GM12872 (cell line): ENCODE measurements around the gene CNOT6.

ENCODE experiments used
- CTCF ChIP-seq: IDR thresholded peaks from 3 replicates; pipeline ENCODE4 v1.5.1; 2011; ENCODE audit warnings: low read depth, mild to moderate bottlenecking, low read length, moderate library complexity; ENCODE audit not compliant: insufficient read depth

The CNOT6 gene

GRCh38 chr5:180586204-180586603, 92.0 kb downstream of the CNOT6 start:
- no peak for TF ChIP-seq CTCF

DNA sequence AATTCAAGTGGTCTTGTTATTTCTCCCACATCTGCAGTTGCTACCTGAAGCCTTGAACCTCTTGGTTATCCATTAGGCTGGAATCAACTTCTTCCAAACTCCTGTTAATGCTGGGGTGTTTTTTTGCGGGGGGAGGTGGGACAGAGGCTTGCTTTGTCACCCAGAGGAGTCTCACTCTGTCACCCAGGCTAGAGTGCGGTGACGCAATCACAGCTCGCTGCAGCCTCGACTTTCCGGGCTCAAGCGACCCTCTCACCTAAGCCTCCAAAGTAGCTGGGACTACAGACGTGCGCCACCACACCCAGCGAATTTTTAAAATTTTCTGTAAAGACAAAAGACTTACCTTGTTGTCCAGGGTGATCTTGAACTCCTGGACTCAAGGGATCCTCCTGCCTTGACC, 92.7 kb downstream of the CNOT6 start:
- TF ChIP-seq CTCF = no peak

DNA sequence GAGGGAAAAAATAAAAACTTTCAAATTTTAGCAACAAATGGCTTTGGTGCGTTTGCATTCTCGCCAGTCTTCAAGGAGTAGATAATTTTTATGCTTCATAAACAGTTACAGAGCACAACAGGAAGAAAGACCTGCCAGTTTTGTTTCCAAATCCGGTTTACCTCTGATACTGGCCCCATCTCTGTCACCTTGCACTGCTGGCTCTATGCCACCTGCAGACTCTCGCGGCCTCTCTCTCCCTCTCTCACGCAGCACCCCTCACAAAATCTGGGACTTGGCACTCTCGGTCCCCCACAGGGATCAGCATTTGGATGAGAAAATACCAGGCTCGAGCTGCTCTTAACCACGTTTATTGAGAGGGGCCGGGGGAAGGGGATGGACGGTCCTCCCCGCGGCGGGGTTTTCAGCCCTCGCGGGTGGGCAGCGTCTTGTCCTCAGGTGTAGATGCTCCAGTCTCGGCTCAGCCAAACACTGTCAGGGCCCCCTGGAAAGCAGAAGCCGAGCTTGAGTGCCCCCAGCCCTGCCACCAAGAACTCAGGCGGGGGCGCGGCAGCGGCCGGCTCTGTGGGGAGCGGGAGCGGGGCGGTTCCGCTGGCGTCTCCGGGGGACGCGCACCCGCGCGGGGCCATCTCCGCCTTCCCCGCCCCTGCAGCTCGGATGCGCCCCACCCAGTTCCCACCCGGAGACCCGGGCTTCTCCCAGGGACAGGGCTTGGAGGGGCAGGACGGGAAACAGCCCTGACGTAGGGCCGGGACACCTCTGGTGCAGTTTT, 95.8 kb downstream of the CNOT6 start:
- TF ChIP-seq CTCF = no peak

DNA sequence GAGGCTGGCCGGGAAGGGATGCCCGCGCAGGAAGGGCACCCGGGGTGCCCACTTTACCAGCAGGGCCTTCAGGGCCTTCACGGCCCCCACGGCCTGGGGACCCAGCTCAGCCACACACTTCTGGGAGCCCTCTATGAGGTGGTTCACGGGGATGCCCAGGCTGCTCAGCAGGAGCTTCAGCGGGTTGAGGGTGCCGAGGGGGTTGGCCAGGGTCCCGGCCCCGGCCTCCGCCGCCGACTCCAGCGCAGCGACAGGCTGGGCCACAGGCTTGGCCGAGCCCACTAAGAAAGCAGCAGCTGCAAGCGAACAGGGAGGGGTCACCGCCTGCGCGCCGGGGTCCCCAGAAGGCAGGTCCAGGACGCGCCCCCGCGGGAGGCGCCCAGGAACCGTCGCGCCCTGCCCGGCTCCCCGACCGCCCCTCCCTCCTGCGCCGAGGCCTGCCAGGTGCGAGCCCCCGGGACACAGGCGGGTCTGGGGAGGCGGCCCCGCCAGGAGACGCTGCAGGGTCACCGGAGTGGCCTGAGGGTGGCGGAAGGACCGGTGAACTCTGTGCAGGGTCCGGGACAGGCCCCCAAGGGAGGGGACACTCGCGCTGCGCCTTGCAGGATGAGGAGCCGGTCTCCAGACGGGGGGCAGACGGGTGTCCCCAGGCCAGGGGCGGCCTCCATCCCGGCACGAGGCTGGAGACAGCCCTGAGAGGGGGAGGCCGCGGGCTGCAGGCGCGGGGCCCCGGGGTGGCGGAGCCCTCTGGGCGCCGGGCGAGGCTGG, 96.5 kb downstream of the CNOT6 start:
- no peak for TF ChIP-seq CTCF

- TF ChIP-seq CTCF = no peak
Observed at GRCh38 chr5:180591311-180591887, 97.2 kb downstream of the CNOT6 start, which contains the start of gene SCGB3A1. TSS of gene SCGB3A1 (minus strand) at chr5:180591499. CDS start at chr5:180591462, 37 bp downstream.

DNA sequence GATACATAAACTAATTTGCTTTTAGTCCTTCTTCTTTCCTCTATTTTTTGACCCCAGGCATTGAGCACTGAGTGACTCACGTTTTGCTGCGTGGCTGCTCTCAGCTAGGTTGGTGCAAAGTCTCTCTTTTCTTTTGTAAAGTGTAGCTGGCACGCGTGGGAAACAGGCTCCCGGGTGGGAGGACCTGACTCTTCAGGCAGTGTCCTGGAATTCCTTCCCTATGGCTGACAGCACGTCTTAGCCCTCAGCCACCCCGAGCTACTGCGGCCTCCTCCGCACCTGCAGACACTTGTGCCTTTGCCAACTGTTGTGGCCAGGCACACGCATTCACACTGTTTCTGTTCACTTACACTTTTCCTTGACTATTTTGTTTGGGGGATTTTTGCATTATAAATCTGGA, 98.0 kb downstream of the CNOT6 start:
- TF ChIP-seq CTCF = no peak

- no peak for TF ChIP-seq CTCF
Observed at GRCh38 chr5:180593446-180594206, 99.4 kb downstream of the CNOT6 start.
